Mesenchymal stem cell (in vitro differentiated cells and primary cell): Measurements from ENCODE around the gene VEZF1. TPM values are rescaled to one million over a fixed set of nuclear protein-coding genes. Genes with fewer than 3 reads are reported as not detected.

Experiments used
- DNase-seq: peaks from one replicate; pipeline ENCODE4 v3.0.0-alpha.2; 2013
- H2AFZ ChIP-seq: one replicate; pipeline ENCODE4 v1.6.1; 2013; ENCODE audit warnings: low read depth, mild to moderate bottlenecking, control low read depth, inconsistent platforms, low read length, moderate library complexity
- H2AK5ac ChIP-seq: 2 replicates; pipeline ENCODE4 v1.6.1; 2013; ENCODE audit warnings: low read length, moderate library complexity, mild to moderate bottlenecking, inconsistent platforms; ENCODE audit not compliant: severe bottlenecking
- H2BK120ac ChIP-seq: one replicate; pipeline ENCODE4 v1.6.1; 2013; ENCODE audit warnings: low read depth, mild to moderate bottlenecking, inconsistent platforms, low read length, moderate library complexity
- H2BK12ac ChIP-seq, 2 experiments: one replicate each; pipeline ENCODE4 v1.6.1; 2013; ENCODE audit warnings: inconsistent platforms in 2 of 2, low read length in 2 of 2, mild to moderate bottlenecking in 2 of 2, moderate library complexity in 2 of 2, control low read depth in 1 of 2
- H2BK15ac ChIP-seq: one replicate; pipeline ENCODE4 v1.6.1; 2013; ENCODE audit warnings: mild to moderate bottlenecking, low read depth, inconsistent platforms; ENCODE audit not compliant: poor library complexity, severe bottlenecking
- H2BK5ac ChIP-seq: 2 replicates; pipeline ENCODE4 v1.6.1; 2013; ENCODE audit warnings: low read depth, mild to moderate bottlenecking, low read length, control low read depth, inconsistent platforms; ENCODE audit not compliant: poor library complexity, severe bottlenecking
- H3K14ac ChIP-seq, 2 experiments: one replicate each; pipeline ENCODE4 v1.6.1; 2013; ENCODE audit warnings: inconsistent platforms in 2 of 2, low read length in 2 of 2, control low read depth in 1 of 2, mild to moderate bottlenecking in 1 of 2, moderate library complexity in 1 of 2
- H3K18ac ChIP-seq, 2 experiments: one replicate each; pipeline ENCODE4 v1.6.1; 2013; ENCODE audit warnings: inconsistent platforms in 2 of 2, low read length in 2 of 2, control low read depth in 1 of 2, low read depth in 1 of 2, mild to moderate bottlenecking in 1 of 2
- H3K23ac ChIP-seq, 2 experiments: one replicate each; pipeline ENCODE4 v1.6.1; 2013; ENCODE audit warnings: inconsistent platforms in 2 of 2, low read length in 2 of 2, mild to moderate bottlenecking in 2 of 2, moderate library complexity in 2 of 2, control low read depth in 1 of 2
- H3K27ac ChIP-seq: 2 replicates; pipeline ENCODE4 v1.5.1; 2013; ENCODE audit warnings: mild to moderate bottlenecking, moderate library complexity, low read length, control low read depth, inconsistent platforms; ENCODE audit not compliant: poor library complexity, severe bottlenecking
- H3K27me3 ChIP-seq, 2 experiments: 2 replicates each; pipeline versions ENCODE4 v1.6.1 to v1.7.0; 2013; ENCODE audit warnings: low read length in 2 of 2, mild to moderate bottlenecking in 2 of 2, moderate library complexity in 2 of 2, control low read depth in 1 of 2, inconsistent platforms in 1 of 2; ENCODE audit not compliant: control insufficient read depth in 1 of 2, insufficient read depth in 1 of 2
- H3K36me3 ChIP-seq, 2 experiments: 2 replicates each; pipeline versions ENCODE4 v1.6.1 to v1.7.0; 2013; ENCODE audit warnings: low read length in 2 of 2, control low read depth in 1 of 2, inconsistent platforms in 1 of 2, low read depth in 1 of 2, mild to moderate bottlenecking in 1 of 2; ENCODE audit not compliant: insufficient read depth in 2 of 2, control insufficient read depth in 1 of 2
- H3K4ac ChIP-seq, 2 experiments: one replicate each; pipeline ENCODE4 v1.6.1; 2013; ENCODE audit warnings: inconsistent platforms in 2 of 2, low read length in 2 of 2, mild to moderate bottlenecking in 2 of 2, moderate library complexity in 2 of 2, control low read depth in 1 of 2, low read depth in 1 of 2
- H3K4me1 ChIP-seq: 2 replicates; pipeline ENCODE4 v1.6.1; 2013; ENCODE audit warnings: low read depth, low read length, control low read depth; ENCODE audit not compliant: control insufficient read depth, insufficient read depth
- H3K4me2 ChIP-seq: 2 replicates; pipeline ENCODE4 v1.6.1; 2013; ENCODE audit warnings: low read length, mild to moderate bottlenecking, inconsistent platforms; ENCODE audit not compliant: poor library complexity, severe bottlenecking
- H3K4me3 ChIP-seq, 2 experiments: 2 replicates each; pipeline versions ENCODE4 v1.5.1 to v1.7.0; 2013; ENCODE audit warnings: low read length in 2 of 2, mild to moderate bottlenecking in 2 of 2, control low read depth in 1 of 2, low read depth in 1 of 2; ENCODE audit not compliant: insufficient read depth in 1 of 2
- H3K79me1 ChIP-seq: replicated peaks from 2 replicates; pipeline ENCODE4 v1.6.1; 2013; ENCODE audit warnings: mild to moderate bottlenecking, control low read depth, low read length, inconsistent platforms; ENCODE audit not compliant: poor library complexity, severe bottlenecking
- H3K9ac ChIP-seq: 2 replicates; pipeline ENCODE4 v1.7.0; 2013; ENCODE audit warnings: mild to moderate bottlenecking, low read length, moderate library complexity
- H3K9me3 ChIP-seq: 2 replicates; pipeline ENCODE4 v1.7.0; 2013; ENCODE audit warnings: mild to moderate bottlenecking, low read length; ENCODE audit not compliant: control insufficient read depth
- H4K8ac ChIP-seq: one replicate; pipeline ENCODE4 v1.6.1; 2013; ENCODE audit warnings: inconsistent platforms, mild to moderate bottlenecking, low read length, moderate library complexity
- H4K91ac ChIP-seq: one replicate; pipeline ENCODE4 v1.6.1; 2013; ENCODE audit warnings: mild to moderate bottlenecking, low read length, inconsistent platforms
- WGBS: methylation state at CpG from one replicate; pipeline ENCODE4 v1.1.7; 2013; ENCODE audit warnings: mixed read lengths; 5-methylcytosine and 5-hydroxymethylcytosine counted together
- polyA plus RNA-seq, 2 experiments: library from polyadenylated mRNA; stranded (reverse); fragments of 200-250 nt; gene quantifications; one replicate each; pipeline ENCODE4 v1.2.3, GENCODE V29; 2013

Gene VEZF1, protein sequence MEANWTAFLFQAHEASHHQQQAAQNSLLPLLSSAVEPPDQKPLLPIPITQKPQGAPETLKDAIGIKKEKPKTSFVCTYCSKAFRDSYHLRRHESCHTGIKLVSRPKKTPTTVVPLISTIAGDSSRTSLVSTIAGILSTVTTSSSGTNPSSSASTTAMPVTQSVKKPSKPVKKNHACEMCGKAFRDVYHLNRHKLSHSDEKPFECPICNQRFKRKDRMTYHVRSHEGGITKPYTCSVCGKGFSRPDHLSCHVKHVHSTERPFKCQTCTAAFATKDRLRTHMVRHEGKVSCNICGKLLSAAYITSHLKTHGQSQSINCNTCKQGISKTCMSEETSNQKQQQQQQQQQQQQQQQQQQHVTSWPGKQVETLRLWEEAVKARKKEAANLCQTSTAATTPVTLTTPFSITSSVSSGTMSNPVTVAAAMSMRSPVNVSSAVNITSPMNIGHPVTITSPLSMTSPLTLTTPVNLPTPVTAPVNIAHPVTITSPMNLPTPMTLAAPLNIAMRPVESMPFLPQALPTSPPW
- 45.1 TPM for polyA plus RNA-seq (2013, experiment 1 of 2)
- polyA plus RNA-seq (2013, experiment 2 of 2), result 43.6 TPM

GRCh38 chr17:57987581-57988300, at the start of gene VEZF1:
VEZF1 (minus strand) TSS chr17:57988254; CDS start chr17:57988111, 143 bp downstream.
- H2BK15ac ChIP-seq, result peak within 1 kb of the TSS; percentile 97
- H3K27ac ChIP-seq, result peak within 1 kb of the TSS; percentile 97
- H3K18ac ChIP-seq, result peak within 1 kb of the TSS; percentile 97 to 100
- H3K14ac ChIP-seq, result peak within 1 kb of the TSS; percentile 69 to 96
- peak within 1 kb of the TSS; percentile 85 for H3K4me2 ChIP-seq
- peak within 1 kb of the TSS; percentile 76 for H2AFZ ChIP-seq
- peaks cover 8% of the 10 kb centered on the region for H3K4me1 ChIP-seq
- no peaks in the 10 kb centered on the region for H3K9me3 ChIP-seq
- peaks cover 2 to 8% of the 10 kb centered on the region in 2 experiments for H3K36me3 ChIP-seq
- H3K27me3 ChIP-seq, result no peaks in the 10 kb centered on the region
- peak; percentile 76 for DNase-seq
- H2BK120ac ChIP-seq, result peak within 1 kb of the TSS; percentile 98
- peak within 1 kb of the TSS; percentile 95 to 97 for H3K4ac ChIP-seq
- peak within 1 kb of the TSS; percentile 95 for H3K9ac ChIP-seq
- peak within 1 kb of the TSS; percentile 97 for H4K91ac ChIP-seq
- H2BK12ac ChIP-seq, result peak within 1 kb of the TSS; percentile 56 to 83
- H2AK5ac ChIP-seq, result peak within 1 kb of the TSS; percentile 71
- peak within 1 kb of the TSS; percentile 99 for H4K8ac ChIP-seq
- H3K79me1 ChIP-seq, result no peaks in the 10 kb centered on the region
- H2BK5ac ChIP-seq, result peak within 1 kb of the TSS; percentile 87
- whole genome bisulfite sequencing, result 2% methylated on average over 16 of the region's 74 CpGs
- H3K4me3 ChIP-seq, result peak within 1 kb of the TSS; percentile 86 to 87
- peak within 1 kb of the TSS; percentile 41 to 98 for H3K23ac ChIP-seq

DNA sequence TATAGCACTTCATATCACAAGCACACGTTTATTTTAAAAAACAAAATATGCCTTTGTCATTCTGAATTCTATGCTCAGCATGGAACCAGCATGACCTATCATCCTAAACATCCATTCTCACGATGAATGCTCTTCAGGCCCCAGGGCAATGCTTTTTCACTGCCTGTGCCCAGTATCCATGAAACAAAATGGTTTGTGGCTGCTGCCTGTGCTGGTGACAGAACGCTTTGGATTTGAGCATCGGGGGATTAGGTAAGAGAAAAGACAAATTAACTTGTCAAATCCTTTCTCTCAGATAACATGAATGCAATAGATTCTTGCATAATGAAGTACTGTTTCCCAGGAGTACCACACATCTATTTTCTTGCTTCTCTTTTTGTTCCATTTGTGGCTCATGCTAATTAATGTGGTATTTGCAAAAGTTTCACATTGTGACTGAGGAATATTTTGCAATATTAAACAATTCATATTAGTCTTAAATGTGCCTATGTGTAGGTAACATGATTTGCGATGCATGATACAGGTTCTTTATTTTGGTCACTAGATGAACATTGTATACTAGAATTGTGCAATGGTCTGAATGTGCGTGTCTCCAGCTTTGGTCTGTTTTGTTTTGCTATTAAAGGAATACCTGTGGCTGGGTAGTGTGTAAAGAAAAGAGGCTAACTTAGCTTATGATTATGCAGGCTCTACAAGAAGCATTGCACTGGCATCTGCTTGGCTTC, 44.8 kb upstream of the VEZF1 start:
- no peak overlapping the region for H3K14ac ChIP-seq
- H3K9me3 ChIP-seq, result no peaks in the 10 kb centered on the region
- H3K27ac ChIP-seq, result no peak overlapping the region
- no peak overlapping the region for H4K8ac ChIP-seq
- H3K9ac ChIP-seq, result no peak overlapping the region
- H3K4me2 ChIP-seq, result no peak overlapping the region
- H2AFZ ChIP-seq, result no peak overlapping the region
- H2BK12ac ChIP-seq, result no peak overlapping the region
- no peak overlapping the region for H2BK15ac ChIP-seq
- H2AK5ac ChIP-seq, result no peak overlapping the region
- no peak overlapping the region for H3K4me3 ChIP-seq
- H3K4ac ChIP-seq, result no peak overlapping the region
- no peak overlapping the region for H2BK5ac ChIP-seq
- H3K18ac ChIP-seq, result no peak overlapping the region
- no peak overlapping the region for H2BK120ac ChIP-seq
- WGBS, result 71% methylated on average over 4 of the region's 6 CpGs
- H4K91ac ChIP-seq, result no peak overlapping the region
- no peaks in the 10 kb centered on the region for H3K4me1 ChIP-seq
- DNase-seq, result no peak
- no peaks in the 10 kb centered on the region for H3K36me3 ChIP-seq
- H3K23ac ChIP-seq, result no peak overlapping the region
- H3K79me1 ChIP-seq, result no peaks in the 10 kb centered on the region
- H3K27me3 ChIP-seq, result peaks cover 3 to 8% of the 10 kb centered on the region in 2 experiments

DNA sequence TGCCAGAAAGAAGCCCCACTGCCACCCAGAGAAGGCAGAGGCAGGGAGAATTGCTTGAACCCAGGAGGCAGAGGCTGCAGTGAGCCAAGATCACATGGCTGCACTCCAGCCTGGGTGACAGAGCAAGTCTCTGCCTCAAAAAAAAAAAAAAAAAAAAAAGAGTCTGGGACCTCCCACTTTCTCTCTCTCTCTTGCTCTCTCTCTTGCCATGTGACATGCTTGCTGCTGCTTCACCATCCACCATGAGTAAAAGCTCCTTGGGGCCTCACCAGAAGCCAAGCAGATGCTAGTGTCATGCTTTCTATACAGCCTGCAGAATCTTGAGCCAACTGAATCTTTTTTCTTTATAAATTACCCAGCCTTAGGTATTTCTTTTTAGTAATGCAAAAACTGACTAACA, 40.5 kb upstream of the VEZF1 start:
- no peak overlapping the region for H3K4me2 ChIP-seq
- DNase-seq, result no peak

More for the DNA sequence above, 40.5 kb upstream of the VEZF1 start:
- Histone ChIP-seq H3K27ac (no peak overlapping the region), H3K9ac (no peak overlapping the region), H3K4ac (no peak overlapping the region), H3K9me3 (no peaks in the 10 kb centered on the region), H4K91ac (no peak overlapping the region), H2BK5ac (no peak overlapping the region), H3K23ac (no peak overlapping the region), H2AFZ (no peak overlapping the region), H2BK12ac (no peak overlapping the region), H3K27me3 (peaks cover 0 to 12% of the 10 kb centered on the region in 2 experiments), H3K4me3 (no peak overlapping the region), H3K79me1 (no peaks in the 10 kb centered on the region), H4K8ac (no peak overlapping the region), H2AK5ac (no peak overlapping the region), H2BK15ac (no peak overlapping the region), H3K18ac (no peak overlapping the region), H2BK120ac (no peak overlapping the region), H3K14ac (no peak overlapping the region), H3K36me3 (no peaks in the 10 kb centered on the region), H3K4me1 (no peaks in the 10 kb centered on the region)
